Lung (tissue), 12 donors: ENCODE measurements around the gene SFTPB. TPM values are rescaled to one million over a fixed set of nuclear protein-coding genes. Genes with fewer than 3 reads are reported as not detected.
"Not testable (repeated sequence)": the region's sequence is repeated elsewhere in the genome, so short reads cannot be mapped to it uniquely, and the experiment has no call there.

Source experiments
- ATAC-seq: fragments of 200-7000 bp; cut with Tn5 transposase; one replicate; pipeline ENCODE4 v1.9.1; 2020; ENCODE audit warnings: moderate number of reproducible peaks; ENCODE audit not compliant: insufficient read depth, low FRiP score
- DNase-seq, 3 donors: peaks; one replicate each; pipeline ENCODE4 v3.0.0-alpha.2; 2013 to 2017
- H3K27ac ChIP-seq, 2 donors: one replicate each; pipeline ENCODE4 v1.5.1; 2013; ENCODE audit warnings: mild to moderate bottlenecking in 2 of 2, moderate library complexity in 2 of 2, control low read depth in 1 of 2, inconsistent platforms in 1 of 2, low read depth in 1 of 2, low read length in 1 of 2
- H3K27me3 ChIP-seq, 3 donors: one replicate each; pipeline ENCODE4 v1.5.1; 2013; ENCODE audit warnings: low read length in 2 of 3; ENCODE audit not compliant: control insufficient read depth in 3 of 3, insufficient read depth in 3 of 3
- H3K36me3 ChIP-seq, 4 donors: one replicate each; pipeline ENCODE4 v1.5.1; 2013; ENCODE audit warnings: low read length in 4 of 4, mild to moderate bottlenecking in 1 of 4, moderate library complexity in 1 of 4; ENCODE audit not compliant: control insufficient read depth in 4 of 4, insufficient read depth in 4 of 4
- H3K4me1 ChIP-seq, 5 donors: one replicate each; pipeline ENCODE4 v1.5.1; 2013; ENCODE audit warnings: low read length in 5 of 5, mild to moderate bottlenecking in 2 of 5, moderate library complexity in 1 of 5; ENCODE audit not compliant: control insufficient read depth in 5 of 5, insufficient read depth in 5 of 5
- H3K4me3 ChIP-seq: one replicate; pipeline ENCODE4 v1.5.1; 2013; ENCODE audit warnings: mild to moderate bottlenecking, control low read depth, moderate library complexity
- H3K9ac ChIP-seq, 2 donors: one replicate each; pipeline ENCODE4 v1.5.1; 2013; ENCODE audit warnings: low read length in 2 of 2, control low read depth in 1 of 2; ENCODE audit not compliant: insufficient read depth in 1 of 2
- H3K9me3 ChIP-seq, 4 donors: one replicate each; pipeline ENCODE4 v1.5.1; 2013; ENCODE audit warnings: low read length in 3 of 4, mild to moderate bottlenecking in 1 of 4, moderate library complexity in 1 of 4; ENCODE audit not compliant: control insufficient read depth in 4 of 4, insufficient read depth in 3 of 4
- WGBS, 2 donors: extraction: QIAGEN DNeasy Blood & Tissue Kit; methylation state at CpG; one replicate each; pipeline ENCODE4 v1.1.7; 2013; 5-methylcytosine and 5-hydroxymethylcytosine counted together
- polyA plus RNA-seq, 2 donors: library from polyadenylated mRNA; stranded (reverse); fragments of 200-250 nt; gene quantifications; one replicate each; pipeline ENCODE4 v1.2.1, GENCODE V29; 2013
- total RNA-seq, 2 donors: library from RNA; depleted of rRNA in 1 of 2; stranded (reverse); fragments of >200 nt in 1 of 2; gene quantifications; one replicate each; pipeline ENCODE4 v1.2.1, GENCODE V29; 2014 to 2021
- TF ChIP-seq, protein P1 (sequence below): IDR thresholded peaks from 2 replicates; pipeline ENCODE4 v1.5.1; 2012; ENCODE audit warnings: mild to moderate bottlenecking; ENCODE audit errors: control extremely low read depth, extremely low read depth
- donor health status: control.
- donor health status: control.
- donor health status: Bipolar disorder and iron deficiency.
- donor health status: healthy.
- donor health status: DM: yes; HTN: yes; CAD: no.

Gene SFTPB
- total and polyA plus RNA-seq, 4 donors, result 6,615 to 19,115 (median 13,690) TPM

DNA sequence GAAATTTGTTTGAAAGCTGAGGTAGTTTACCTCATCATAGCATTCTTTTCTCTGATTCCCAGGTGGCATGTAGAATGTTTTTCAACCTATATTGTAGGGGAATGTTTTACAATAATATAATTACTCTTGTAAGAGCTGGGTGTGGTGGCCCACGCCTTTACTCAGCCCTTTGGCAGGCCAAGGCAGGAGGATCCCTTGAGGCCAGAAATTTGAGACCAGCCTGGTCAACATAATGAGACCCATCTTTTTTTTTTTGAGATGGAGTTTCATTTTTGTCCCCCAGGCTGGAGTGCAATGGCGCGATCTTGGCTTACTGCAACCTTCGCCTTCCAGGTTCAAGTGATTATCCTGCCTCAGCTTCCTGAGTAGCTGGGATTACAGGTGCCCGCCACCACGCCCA lies 48.4 kb downstream of the SFTPB start:
- Histone ChIP-seq H3K27ac (no peak overlapping the region), H3K9me3 (no peaks in the 10 kb centered on the region), H3K4me3 (no peak overlapping the region), H3K27me3 (no peaks in the 10 kb centered on the region), H3K36me3 (peaks cover 15 to 36% (median 26%) of the 10 kb centered on the region in 4 donors), H3K4me1 (peaks cover 1 to 11% (median 8%) of the 10 kb centered on the region in 5 donors), H3K9ac (no peak overlapping the region)
- 95 to 96% methylated on average over 6 of the region's 6 CpGs for WGBS, 2 donors
- TF ChIP-seq, protein P1, sequence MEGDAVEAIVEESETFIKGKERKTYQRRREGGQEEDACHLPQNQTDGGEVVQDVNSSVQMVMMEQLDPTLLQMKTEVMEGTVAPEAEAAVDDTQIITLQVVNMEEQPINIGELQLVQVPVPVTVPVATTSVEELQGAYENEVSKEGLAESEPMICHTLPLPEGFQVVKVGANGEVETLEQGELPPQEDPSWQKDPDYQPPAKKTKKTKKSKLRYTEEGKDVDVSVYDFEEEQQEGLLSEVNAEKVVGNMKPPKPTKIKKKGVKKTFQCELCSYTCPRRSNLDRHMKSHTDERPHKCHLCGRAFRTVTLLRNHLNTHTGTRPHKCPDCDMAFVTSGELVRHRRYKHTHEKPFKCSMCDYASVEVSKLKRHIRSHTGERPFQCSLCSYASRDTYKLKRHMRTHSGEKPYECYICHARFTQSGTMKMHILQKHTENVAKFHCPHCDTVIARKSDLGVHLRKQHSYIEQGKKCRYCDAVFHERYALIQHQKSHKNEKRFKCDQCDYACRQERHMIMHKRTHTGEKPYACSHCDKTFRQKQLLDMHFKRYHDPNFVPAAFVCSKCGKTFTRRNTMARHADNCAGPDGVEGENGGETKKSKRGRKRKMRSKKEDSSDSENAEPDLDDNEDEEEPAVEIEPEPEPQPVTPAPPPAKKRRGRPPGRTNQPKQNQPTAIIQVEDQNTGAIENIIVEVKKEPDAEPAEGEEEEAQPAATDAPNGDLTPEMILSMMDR, result no peak
- DNase-seq (no peak), ATAC-seq (no peak)

DNA sequence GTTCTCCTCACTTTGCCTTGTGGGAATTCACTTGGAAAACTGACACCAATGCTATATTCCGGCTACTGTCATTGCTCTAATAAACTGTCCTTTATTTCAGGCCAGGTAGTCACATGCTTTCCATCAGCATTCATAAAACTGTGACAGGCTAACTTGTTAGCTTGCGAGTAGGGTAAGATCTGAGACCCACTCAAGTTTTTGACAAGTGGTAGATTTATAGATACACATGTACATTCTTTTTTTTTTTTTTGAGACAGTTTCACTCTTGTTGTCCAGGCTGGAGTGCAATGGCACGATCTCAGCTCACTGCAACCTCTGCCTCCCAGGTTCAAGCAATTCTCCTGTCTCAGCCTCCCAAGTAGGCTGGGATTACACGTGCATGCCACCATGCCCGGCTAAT lies 50.3 kb downstream of the SFTPB start:
- not testable (repeated sequence) for H3K4me3 ChIP-seq, H3K9me3 ChIP-seq, DNase-seq, H3K27me3 ChIP-seq, ATAC-seq, H3K27ac ChIP-seq
- Histone ChIP-seq H3K36me3 (peaks cover 8 to 24% (median 15%) of the 10 kb centered on the region in 4 donors), H3K4me1 (peaks cover 0 to 11% (median 8%) of the 10 kb centered on the region in 5 donors), H3K9ac (peak overlapping the region in 1 of 2 donors; percentile 68)
- 89% methylated on average over 5 of the region's 5 CpGs for WGBS, 2 donors

DNA sequence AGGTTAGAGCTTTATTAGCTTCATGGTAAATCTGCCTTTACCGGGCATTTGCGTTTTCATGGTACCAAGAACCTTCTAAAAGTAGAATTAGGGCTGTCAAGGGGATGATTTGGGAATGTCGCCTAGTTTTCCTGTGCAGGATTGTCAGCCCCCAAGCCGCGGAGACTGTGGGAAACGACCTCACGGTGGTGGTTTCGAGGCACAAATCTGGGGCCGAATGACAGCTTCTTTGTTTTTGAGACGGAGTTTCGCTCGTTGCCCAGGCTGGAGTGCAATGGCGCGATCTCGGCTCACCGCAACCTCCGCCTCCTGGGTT lies 52.6 kb downstream of the SFTPB start:
- no peaks in the 10 kb centered on the region for H3K9me3 ChIP-seq
- H3K27ac ChIP-seq, result peak overlapping the region in 1 of 2 donors; percentile 70
- peaks cover 0 to 19% (median 10%) of the 10 kb centered on the region in 5 donors for H3K4me1 ChIP-seq
- ATAC-seq (no peak), DNase-seq (no peak)
- no peak overlapping the region for H3K9ac ChIP-seq
- no peaks in the 10 kb centered on the region for H3K27me3 ChIP-seq
- no peak overlapping the region for H3K4me3 ChIP-seq
- 87 to 89% methylated on average over 17 of the region's 17 CpGs for WGBS, 2 donors
- peaks cover 0 to 13% (median 6%) of the 10 kb centered on the region in 4 donors for H3K36me3 ChIP-seq
- TF ChIP-seq, protein P1, result no peak

DNA sequence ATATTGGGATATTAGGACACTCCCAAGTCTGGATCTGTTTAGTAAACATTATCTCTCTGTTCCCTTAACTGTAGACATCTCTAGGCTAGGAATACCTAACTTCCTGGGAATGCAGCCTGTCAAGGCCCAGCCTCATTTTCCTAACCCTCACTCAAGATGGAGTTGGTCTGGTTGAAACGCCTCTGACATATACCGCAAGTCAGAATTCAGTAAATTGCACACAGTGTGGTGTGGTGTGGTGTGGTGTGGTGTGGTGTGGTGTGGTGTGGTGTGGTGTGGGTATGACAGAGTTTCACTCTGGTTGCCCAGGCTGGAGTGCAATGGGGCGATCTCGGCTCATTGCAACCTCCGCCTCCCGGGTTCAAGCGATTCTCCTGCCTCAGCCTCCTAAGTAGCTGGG lies 53.2 kb downstream of the SFTPB start:
- not testable (repeated sequence) for H3K9ac ChIP-seq, DNase-seq, H3K27me3 ChIP-seq, H3K9me3 ChIP-seq, H3K4me3 ChIP-seq, H3K27ac ChIP-seq, ATAC-seq
- H3K4me1 ChIP-seq, result peaks cover 0 to 23% (median 12%) of the 10 kb centered on the region in 5 donors
- 95 to 96% methylated on average over 7 of the region's 7 CpGs for WGBS, 2 donors
- peaks cover 0 to 16% (median 5%) of the 10 kb centered on the region in 4 donors for H3K36me3 ChIP-seq
